ENCODE results near the gene TMOD1. TPM values are rescaled to one million over a fixed set of nuclear protein-coding genes. Genes with fewer than 3 reads are reported as not detected.

The TMOD1 gene
- polyA plus RNA-seq, 4 donors, result 0.55 to 2.2 (median 1.5) TPM

DNA sequence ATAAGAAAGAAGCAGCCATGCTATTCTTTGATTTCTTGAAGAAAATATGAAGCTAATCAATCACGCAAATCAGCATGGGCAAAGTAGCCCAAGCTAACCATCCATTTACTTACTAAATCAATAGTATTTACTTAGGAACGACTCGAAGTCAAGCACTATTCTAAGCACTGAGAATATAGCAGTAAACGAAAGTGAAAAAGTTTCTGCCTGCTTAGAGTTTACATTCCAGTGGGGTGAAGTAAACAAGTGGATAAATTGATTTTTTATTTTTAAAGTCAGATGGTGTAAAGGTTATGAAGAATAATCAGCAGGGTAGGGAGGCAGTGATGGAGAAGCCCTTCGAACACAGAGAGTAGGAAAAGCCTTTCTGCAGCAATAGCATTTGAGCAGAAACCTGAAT lies 126.2 kb downstream of the TMOD1 start:
- no peak for DNase-seq (ENCODE audit: low read depth in 4 of 4, low spot score in 2 of 4)

DNA sequence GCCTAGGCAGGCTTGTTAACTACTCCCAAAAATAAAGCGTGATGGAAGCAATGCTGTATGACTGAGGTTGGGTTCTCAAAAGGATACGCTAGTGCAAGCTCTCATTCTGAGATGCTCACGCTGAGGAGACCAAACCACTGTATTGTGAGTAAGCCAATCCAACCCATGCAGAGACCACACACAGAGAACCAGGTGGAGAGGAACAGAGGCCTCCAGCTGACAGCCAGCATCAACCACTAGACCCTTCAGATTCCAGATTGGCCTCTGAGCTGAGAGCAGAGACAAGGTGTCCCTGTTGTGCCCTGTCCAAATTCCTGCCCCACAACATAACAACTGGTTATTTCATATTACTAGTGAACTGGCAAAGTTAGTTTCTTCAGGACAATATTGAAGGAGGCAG lies 127.2 kb downstream of the TMOD1 start:
- DNase-seq (ENCODE audit: low read depth in 4 of 4, low spot score in 2 of 4), result no peak

DNA sequence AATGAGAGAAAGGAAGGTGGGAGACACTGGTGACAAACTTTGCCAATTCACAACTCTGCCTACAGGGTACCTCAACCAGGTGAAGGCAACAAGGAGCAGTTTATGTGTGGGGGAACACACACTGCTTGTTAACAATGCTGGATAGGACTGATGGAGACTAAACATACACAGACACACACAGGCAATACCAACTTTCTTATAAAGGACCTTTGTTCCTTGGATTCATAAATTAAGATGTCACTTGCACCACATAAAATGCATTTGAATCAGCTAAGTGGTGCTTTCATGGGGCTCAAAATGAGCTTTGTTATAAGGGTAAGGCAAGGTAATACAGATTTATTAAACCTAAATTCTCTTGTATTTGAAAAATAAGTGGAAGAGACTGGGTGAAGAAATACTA lies 127.7 kb downstream of the TMOD1 start:
- DNase-seq (ENCODE audit: low read depth in 4 of 4, low spot score in 2 of 4), result no peak

DNA sequence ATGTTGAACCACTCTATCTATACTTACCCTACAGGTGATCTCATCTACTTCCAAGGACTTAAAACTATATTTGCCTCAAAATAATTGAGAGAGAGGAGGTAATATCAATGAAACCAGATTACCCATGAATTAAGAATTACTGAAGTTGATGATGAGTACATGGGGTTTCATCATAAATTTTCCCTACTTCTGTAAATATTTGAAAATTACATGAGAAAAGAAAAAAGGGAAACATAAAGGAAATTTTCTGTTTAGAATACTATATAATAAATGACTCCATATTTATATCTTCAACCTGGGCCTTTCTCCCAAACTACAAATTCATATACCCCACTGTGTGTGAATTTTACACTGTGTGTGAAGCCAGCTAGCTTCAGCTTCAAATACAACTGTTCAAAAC lies 129.1 kb downstream of the TMOD1 start:
- DNase-seq (ENCODE audit: low read depth in 4 of 4, low spot score in 2 of 4), result no peak

DNA sequence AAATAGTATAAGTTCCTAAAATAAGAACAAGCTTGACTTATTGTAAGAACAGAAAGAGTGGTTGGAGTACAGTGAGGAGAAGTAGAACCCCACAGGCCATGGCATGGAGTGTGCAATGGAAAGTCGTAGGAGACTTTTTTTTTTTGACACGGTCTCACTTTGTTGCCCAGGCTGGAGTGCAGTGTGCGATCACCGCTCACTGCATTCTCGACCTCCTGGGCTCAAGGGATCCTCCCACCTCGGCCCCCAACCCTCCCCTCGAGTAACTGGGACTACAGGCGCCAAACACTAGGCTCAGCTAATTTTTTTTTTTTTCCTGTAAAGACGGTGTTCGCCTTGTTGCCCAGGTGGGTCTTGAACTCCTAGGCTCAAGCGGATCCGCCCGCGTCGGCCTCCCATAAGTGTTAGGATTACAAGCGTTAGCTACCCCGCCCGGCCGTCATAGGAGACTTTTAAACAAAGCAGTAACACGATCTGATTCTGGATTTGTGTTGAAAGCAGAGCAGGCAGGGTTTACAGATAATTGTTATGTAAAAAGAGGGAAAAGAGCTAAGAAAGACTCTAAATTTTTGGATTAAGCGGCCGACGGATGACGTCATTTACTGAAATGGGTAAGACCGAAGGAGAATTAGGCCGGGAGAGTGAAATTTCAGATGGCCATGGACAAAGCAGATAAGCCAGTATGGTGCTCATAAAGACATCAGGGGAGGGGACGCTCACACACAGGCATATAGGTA lies 130.9 kb downstream of the TMOD1 start:
- peak in 3 of 4 donors; percentile 69 to 93 (median 77) for DNase-seq (ENCODE audit: low read depth in 4 of 4, low spot score in 2 of 4)

DNA sequence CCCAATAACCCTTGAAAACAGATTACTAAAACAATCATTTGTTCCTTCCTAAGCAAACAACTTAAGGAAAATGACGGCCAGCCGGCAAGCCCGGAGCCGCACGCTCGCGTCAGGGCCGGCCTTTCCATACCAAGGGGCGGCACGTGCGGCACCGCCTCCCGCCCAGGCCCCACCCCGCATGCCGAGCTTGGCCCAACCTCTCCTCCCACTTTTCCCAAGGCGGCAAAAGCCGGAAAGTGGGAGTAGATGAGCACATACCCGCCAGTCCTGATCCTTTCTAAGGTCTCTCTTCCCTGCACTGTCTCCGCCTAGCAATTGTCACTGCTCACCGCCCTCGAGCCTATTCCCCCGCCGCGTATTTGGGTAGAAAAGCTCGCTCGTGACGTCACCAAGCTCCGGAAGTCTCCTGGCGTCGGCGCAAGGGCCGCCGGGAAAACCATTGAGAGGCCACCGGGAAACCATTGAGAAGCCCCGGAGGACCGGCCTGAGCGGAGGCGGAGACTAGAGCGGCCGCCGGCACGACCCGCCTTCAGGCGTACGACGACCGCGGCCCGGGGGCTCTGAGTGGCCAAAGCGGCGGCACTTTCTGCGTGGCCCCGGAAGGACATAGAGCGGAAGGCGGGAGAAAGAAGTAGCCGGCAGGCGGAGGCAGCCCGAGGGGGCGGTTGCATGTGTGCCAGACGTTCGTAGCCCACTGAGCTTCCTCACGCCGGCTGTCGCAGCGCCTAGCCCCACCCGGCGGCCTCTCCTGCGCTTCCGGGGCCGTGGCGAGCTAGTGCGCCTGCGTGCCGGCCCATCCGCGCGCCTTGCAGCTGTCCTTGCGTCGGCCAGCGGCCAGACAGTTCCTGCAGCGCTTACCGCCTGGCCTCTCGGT lies 131.8 kb downstream of the TMOD1 start, which contains the start of the genes NCBP1 and TSTD2:
Gene NCBP1, plus strand, starts transcription at position 837 of the 874 bp plus-strand sequence. CDS start 61 bp downstream, outside the sequence.
Gene TSTD2, minus strand, starts transcription at position 384 of the 874 bp plus-strand sequence. CDS start 5,806 bp downstream, outside the sequence.
- peak; percentile 96 to 99 (median 97) for DNase-seq (ENCODE audit: low read depth in 4 of 4, low spot score in 2 of 4)

DNA sequence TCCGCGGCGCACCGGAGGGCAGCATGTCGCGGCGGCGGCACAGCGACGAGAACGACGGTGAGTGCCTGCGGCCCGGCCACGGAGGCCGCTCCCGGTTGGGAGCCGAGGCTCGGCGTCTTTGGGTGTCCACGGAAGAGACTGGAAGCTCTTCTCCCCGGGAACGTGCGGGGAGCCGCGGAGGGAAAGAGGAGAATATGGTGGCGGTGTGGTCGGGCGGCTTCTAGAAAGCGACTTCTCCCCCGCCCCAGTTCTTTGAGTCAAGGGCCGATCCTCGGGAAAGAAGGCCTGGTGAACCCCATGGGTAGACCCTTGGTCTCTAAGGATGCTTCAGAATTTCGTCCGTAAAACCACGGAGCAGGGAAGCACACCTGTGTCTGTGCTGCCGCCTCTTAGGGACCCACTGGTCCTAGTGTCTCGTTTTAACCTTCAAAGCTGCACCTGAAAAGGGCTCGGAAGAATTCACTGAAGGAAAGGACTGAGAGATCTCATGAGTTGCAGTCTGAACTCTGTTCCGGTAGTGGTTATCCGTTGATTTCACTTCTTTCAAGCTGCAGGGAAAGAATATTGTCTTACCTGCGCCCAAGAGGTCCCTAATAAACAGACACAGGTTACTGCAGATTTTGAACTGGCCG lies 132.5 kb downstream of the TMOD1 start:
- DNase-seq (ENCODE audit: low read depth in 4 of 4, low spot score in 2 of 4), result peak in 1 of 4 donors; percentile 9

DNA sequence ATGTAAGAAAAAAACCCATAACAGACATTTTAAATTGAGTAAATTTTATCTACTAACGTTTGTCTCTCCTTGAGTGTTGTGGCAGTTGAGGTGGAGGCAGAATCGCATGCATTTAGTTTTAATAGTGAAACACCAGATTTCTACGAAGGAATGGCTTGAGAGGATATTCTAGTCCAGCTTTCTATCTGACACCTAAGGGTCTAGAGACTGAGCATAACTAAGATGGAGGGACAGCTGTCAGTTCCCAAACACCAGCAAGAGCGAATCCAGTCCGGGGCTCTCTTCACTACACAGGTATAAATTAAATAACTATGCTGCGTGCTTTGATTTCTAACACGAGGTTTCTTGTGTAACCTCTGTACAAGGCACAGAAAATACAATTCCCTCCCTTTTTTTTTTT lies 133.6 kb downstream of the TMOD1 start:
- no peak for DNase-seq (ENCODE audit: low read depth in 4 of 4, low spot score in 2 of 4)

DNA sequence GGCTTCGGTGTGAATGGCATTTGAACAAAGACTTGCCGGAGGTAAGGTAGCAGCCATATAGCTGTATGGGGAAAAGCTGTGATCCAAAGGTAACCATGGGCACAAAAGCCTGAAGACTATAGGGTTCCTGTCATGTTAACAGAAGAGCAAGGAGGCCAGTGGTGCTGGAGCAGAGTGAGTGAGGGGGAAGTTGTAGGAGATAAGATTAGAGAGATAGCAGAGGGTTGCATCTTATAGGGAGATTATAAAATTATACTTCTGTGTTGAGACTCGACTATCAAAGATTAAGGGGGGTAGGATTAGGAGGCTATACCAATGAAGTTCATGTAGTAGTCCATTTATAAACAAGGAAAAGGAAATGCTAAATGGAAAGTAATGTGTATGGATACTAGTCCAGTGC lies 135.4 kb downstream of the TMOD1 start:
- DNase-seq (ENCODE audit: low read depth in 4 of 4, low spot score in 2 of 4), result no peak

DNA sequence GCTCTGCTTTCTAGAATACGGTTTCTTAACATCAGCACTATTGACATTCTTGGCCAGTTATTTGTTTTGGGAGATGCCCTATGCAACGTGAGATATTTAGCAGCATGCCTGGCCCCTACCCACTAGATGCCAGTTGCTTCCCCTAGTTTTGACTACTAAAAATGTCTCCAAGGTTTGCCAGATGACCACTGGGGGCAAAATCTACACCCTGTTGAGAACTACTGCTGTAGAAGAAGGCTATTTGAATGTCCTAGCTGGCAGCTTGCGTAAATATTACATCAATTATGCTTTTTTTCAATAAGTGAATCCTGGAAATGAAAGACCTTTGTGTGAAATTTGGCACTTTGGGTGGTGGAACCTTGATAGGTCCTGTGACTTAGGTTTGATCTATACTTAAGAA lies 137.2 kb downstream of the TMOD1 start:
- DNase-seq (ENCODE audit: low read depth in 4 of 4, low spot score in 2 of 4), result no peak

DNA sequence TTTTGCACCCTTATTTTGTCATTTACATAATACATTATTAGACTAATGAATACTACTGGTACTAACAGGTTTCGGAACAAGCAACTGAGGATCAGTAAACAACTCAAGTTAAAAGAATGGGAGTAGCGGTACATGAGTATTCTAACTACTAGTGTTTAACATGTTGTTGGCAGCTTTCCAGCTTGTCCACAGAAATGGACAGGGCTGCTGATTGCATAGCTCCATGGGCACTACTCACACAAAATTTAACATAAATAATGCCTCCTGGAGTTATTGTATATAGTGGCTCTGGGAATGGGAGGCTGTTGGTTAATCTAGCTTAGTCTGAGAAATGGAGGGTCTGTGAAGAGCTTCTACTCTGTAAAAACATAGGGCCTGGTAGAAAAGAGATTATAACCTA lies 138.9 kb downstream of the TMOD1 start:
- DNase-seq (ENCODE audit: low read depth in 4 of 4, low spot score in 2 of 4), result no peak

DNA sequence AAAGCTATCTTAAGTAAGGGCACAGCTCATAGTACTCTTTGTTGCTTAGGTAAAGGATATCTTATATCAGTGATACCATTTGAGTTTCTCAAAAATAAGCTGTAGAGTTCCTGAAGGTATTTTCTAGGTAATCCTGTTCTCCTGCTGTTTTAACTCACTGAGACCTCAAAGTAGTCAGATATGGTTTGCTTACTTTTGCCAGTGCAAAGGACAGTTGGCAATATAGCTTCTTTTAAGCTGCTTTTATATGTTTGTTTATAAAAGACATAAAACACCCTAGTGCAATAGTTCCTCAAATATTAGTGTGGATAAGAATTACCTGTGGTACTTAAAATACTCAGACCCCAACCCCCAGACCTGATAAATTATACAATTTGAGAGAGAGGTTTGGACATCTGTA lies 144.3 kb downstream of the TMOD1 start:
- no peak for DNase-seq (ENCODE audit: low read depth in 4 of 4, low spot score in 2 of 4)

DNA sequence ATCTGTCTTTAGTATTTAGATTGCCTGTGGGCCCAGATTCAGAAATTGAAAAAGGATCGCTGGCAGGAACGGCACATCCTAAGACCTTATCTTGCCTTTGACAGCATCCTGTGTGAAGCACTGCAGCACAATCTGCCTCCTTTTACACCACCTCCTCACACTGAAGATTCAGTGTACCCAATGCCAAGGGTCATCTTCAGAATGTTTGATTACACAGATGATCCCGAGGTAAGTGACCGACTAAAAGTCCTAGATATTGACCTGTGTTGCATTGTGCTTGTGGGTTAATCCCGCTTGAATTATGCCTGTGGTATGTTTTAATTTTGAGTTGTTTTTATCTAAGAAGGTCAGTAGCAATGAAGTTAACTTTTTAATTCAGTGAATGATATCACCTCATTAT lies 146.5 kb downstream of the TMOD1 start:
- DNase-seq (ENCODE audit: low read depth in 4 of 4, low spot score in 2 of 4), result no peak

Other genes with a start within 250 kb of the TMOD1 start
- 10 to 100 TPM in 2 of 4 donors, 1 to 10 TPM in 2; 5.8 to 35.0 (median 18.4) TPM for gene CCDC180, start 194.0 kb upstream of the TMOD1 start, polyA plus RNA-seq (ENCODE audit: insufficient read length in 4 of 4)
- gene TDRD7, start 89.6 kb upstream of the TMOD1 start, polyA plus RNA-seq (ENCODE audit: insufficient read length in 4 of 4), result 1 to 10 TPM; 7.1 to 8.1 (median 7.7) TPM
- gene TSTD2, start 131.7 kb downstream of the TMOD1 start, polyA plus RNA-seq (ENCODE audit: insufficient read length in 4 of 4), result 10 to 100 TPM; 27.7 to 47.5 (median 35.8) TPM
- gene NCBP1, start 132.2 kb downstream of the TMOD1 start, polyA plus RNA-seq (ENCODE audit: insufficient read length in 4 of 4), result 10 to 100 TPM; 39.9 to 56.0 (median 47.6) TPM
- gene XPA, start 195.7 kb downstream of the TMOD1 start, polyA plus RNA-seq (ENCODE audit: insufficient read length in 4 of 4), result 10 to 100 TPM; 34.6 to 39.0 (median 37.1) TPM

All from left renal cortex interstitium (tissue), 4 donors.